Gastroesophageal sphincter (tissue), 3 donors: ENCODE results near the gene TMEM163.

Experiments used
- EP300 ChIP-seq: sonication (generic); formaldehyde crosslinking; IDR thresholded peaks from one replicate; pipeline ENCODE4 v1.6.1; 2017; ENCODE audit warnings: antibody characterized with exemption, mild to moderate bottlenecking
- POLR2A ChIP-seq, 2 donors: fragments of 450-650 bp; IDR thresholded peaks; one replicate each; pipeline ENCODE4 v1.6.1; 2017; ENCODE audit warnings: antibody characterized with exemption in 2 of 2, mild to moderate bottlenecking in 2 of 2, moderate library complexity in 1 of 2
- TF ChIP-seq, protein P1 (sequence below), 4 experiments: fragments of 200-600 bp in 2 of 4; fragments of 450-650 bp in 2 of 4; sonication (generic) in 1 of 4; IDR thresholded peaks; one replicate each; pipeline ENCODE4 v1.5.1; 2017 to 2019; ENCODE audit warnings: antibody characterized with exemption in 4 of 4, mild to moderate bottlenecking in 2 of 4, moderate library complexity in 2 of 4

- TF ChIP-seq POLR2A (IDR thresholded peaks at IDR 0.05) (no peak), EP300 (no peak)
- TF ChIP-seq, protein P1, sequence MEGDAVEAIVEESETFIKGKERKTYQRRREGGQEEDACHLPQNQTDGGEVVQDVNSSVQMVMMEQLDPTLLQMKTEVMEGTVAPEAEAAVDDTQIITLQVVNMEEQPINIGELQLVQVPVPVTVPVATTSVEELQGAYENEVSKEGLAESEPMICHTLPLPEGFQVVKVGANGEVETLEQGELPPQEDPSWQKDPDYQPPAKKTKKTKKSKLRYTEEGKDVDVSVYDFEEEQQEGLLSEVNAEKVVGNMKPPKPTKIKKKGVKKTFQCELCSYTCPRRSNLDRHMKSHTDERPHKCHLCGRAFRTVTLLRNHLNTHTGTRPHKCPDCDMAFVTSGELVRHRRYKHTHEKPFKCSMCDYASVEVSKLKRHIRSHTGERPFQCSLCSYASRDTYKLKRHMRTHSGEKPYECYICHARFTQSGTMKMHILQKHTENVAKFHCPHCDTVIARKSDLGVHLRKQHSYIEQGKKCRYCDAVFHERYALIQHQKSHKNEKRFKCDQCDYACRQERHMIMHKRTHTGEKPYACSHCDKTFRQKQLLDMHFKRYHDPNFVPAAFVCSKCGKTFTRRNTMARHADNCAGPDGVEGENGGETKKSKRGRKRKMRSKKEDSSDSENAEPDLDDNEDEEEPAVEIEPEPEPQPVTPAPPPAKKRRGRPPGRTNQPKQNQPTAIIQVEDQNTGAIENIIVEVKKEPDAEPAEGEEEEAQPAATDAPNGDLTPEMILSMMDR (IDR thresholded peaks at IDR 0.05): no peak
Measured at GRCh38 chr2:134675314-134675713, 43.5 kb downstream of the TMEM163 start.
